ENCODE data around the gene GMIP. TPM values are rescaled to one million over a fixed set of nuclear protein-coding genes. Genes with fewer than 3 reads are reported as not detected.

GMIP gene
- total RNA-seq, 2 experiments from 2014 or later, result 89.6 to 97.0 TPM

GRCh38 chr19:19619849-19620210, 23.6 kb downstream of the GMIP start:
- no peaks in the 10 kb centered on the region for H3K27me3 Mint-ChIP-seq
- no peaks in the 10 kb centered on the region for H3K9me3 Mint-ChIP-seq
- intact Hi-C loops (cut with DNase I, micrococcal nuclease), result loop anchor here in 1 of 2 experiments (5.0 kb wide), 1 partner anchor 43 kb away; no protein-coding TSS in a partner anchor
- peaks cover 48% of the 10 kb centered on the region for H3K4me1 Mint-ChIP-seq (ENCODE audit: low read depth)
- no peak for TF ChIP-seq CTCF (IDR thresholded peaks at IDR 0.05)
- CTCF ChIA-PET, result interaction anchor here (1.2 to 2.0 kb wide), 2 partner anchors 9 to 88 kb away, joined by 3 to 5 read pairs; no protein-coding TSS in a partner anchor
- ATAC-seq (ENCODE audit: poor library complexity) (no peak), DNase-seq (no peak)
- H3K4me1 ChIP-seq (ENCODE audit: insufficient read depth, low read length), result peaks cover 56% of the 10 kb centered on the region
- peaks cover 12% of the 10 kb centered on the region for H3K36me3 ChIP-seq (ENCODE audit: insufficient read depth, low read length)
- no peaks in the 10 kb centered on the region for H3K27me3 ChIP-seq (ENCODE audit: control insufficient read depth in 1 of 2, insufficient read depth in 2 of 2, low read length in 2 of 2)
- H3K27ac ChIP-seq (ENCODE audit: low read depth in 1 of 2, low read length in 2 of 2), result no peak overlapping the region
- H3K4me3 Mint-ChIP-seq, result peak overlapping the region; percentile 34
- peaks cover 31% of the 10 kb centered on the region for H3K36me3 Mint-ChIP-seq (ENCODE audit: low read depth)
- H3K4me3 ChIP-seq (ENCODE audit: low read length), result no peak overlapping the region
- H3K9me3 ChIP-seq (ENCODE audit: control insufficient read depth in 1 of 2, insufficient read depth in 1 of 2, low read length in 2 of 2), result no peaks in the 10 kb centered on the region
- H3K27ac Mint-ChIP-seq, result no peak overlapping the region
- POLR2A ChIA-PET, result interaction anchor here (0.8 kb wide), 1 partner anchor 13 kb away, joined by 3 read pairs; no protein-coding TSS in a partner anchor

DNA sequence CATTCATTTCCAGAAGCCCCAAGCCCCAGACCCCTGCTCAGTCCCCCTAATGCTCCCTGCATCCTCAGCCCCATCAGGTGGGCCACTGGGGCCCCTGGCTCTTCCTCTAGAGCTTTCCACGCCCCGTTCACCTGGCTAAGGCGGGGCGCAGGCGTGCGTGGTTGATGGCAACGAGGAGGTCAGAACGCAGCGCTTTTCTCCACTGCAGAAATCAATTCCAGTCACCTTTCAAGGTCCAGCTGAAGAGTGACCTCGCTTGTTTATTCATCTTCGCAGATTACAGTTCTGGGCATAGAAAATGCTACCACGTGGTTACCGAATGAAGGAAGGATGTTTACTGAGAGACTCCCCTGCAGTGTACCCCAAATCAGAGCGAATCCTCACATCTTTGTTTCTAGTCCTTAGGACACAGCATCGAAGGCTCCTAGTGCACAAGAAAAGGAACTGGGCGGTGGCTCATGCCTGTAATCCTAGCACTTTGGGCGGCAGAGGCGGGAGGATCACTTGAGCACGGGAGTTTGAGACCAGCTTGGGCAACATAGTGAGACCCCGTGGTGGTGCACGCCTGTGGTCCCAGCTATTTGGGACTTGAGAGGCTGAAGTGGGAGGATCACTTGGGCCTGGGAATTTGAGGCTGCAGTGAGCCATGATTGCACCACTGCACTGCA, 24.1 kb downstream of the GMIP start:
- peaks cover 9% of the 10 kb centered on the region for H3K36me3 ChIP-seq (ENCODE audit: insufficient read depth, low read length)
- no peaks in the 10 kb centered on the region for H3K9me3 ChIP-seq (ENCODE audit: control insufficient read depth in 1 of 2, insufficient read depth in 1 of 2, low read length in 2 of 2)
- intact Hi-C loops (cut with DNase I, micrococcal nuclease), result loop anchor here in 1 of 2 experiments (5.0 kb wide), 1 partner anchor 42 kb away; no protein-coding TSS in a partner anchor
- POLR2A ChIA-PET, result interaction anchor here (0.8 to 2.2 kb wide), 5 partner anchors 13 to 49 kb away, joined by 3 to 6 read pairs (median 5); partner anchors contain the start of gene ZNF101
- Mint-ChIP-seq H3K27me3 (no peaks in the 10 kb centered on the region), H3K27ac (peak overlapping the region; percentile 82), H3K4me1 (ENCODE audit: low read depth) (peaks cover 48% of the 10 kb centered on the region), H3K4me3 (peak overlapping the region; percentile 92), H3K9me3 (no peaks in the 10 kb centered on the region), H3K36me3 (ENCODE audit: low read depth) (peaks cover 28% of the 10 kb centered on the region)
- peaks cover 57% of the 10 kb centered on the region for H3K4me1 ChIP-seq (ENCODE audit: insufficient read depth, low read length)
- peak overlapping the region; percentile 35 for H3K4me3 ChIP-seq (ENCODE audit: low read length)
- H3K27ac ChIP-seq (ENCODE audit: low read depth in 1 of 2, low read length in 2 of 2), result peak overlapping the region; percentile 37 to 68
- no peak for ATAC-seq (ENCODE audit: poor library complexity)
- CTCF ChIA-PET, result interaction anchor here (2.0 kb wide), 1 partner anchor 87 kb away, joined by 5 read pairs; no protein-coding TSS in a partner anchor
- DNase-seq, result peak in 2 of 14 experiments; percentile 18 to 24
- TF ChIP-seq CTCF (IDR thresholded peaks at IDR 0.05), result no peak
- no peaks in the 10 kb centered on the region for H3K27me3 ChIP-seq (ENCODE audit: control insufficient read depth in 1 of 2, insufficient read depth in 2 of 2, low read length in 2 of 2)

GRCh38 chr19:19618219-19619051, 25.0 kb downstream of the GMIP start, which contains the start of gene PBX4:
TSS of gene PBX4 (minus strand) at chr19:19618687. CDS start at chr19:19618629, 58 bp downstream.
- Mint-ChIP-seq H3K27me3 (no peaks in the 10 kb centered on the region), H3K4me3 (peak within 1 kb of the TSS; percentile 92), H3K4me1 (ENCODE audit: low read depth) (peaks cover 49% of the 10 kb centered on the region), H3K27ac (peak within 1 kb of the TSS; percentile 82), H3K9me3 (no peaks in the 10 kb centered on the region), H3K36me3 (ENCODE audit: low read depth) (peaks cover 24% of the 10 kb centered on the region)
- Histone ChIP-seq H3K36me3 (ENCODE audit: insufficient read depth, low read length) (peaks cover under 1% of the 10 kb centered on the region), H3K27ac (ENCODE audit: low read depth in 1 of 2, low read length in 2 of 2) (peak within 1 kb of the TSS; percentile 56 to 70), H3K27me3 (ENCODE audit: control insufficient read depth in 1 of 2, insufficient read depth in 2 of 2, low read length in 2 of 2) (no peaks in the 10 kb centered on the region), H3K4me1 (ENCODE audit: insufficient read depth, low read length) (peaks cover 57% of the 10 kb centered on the region), H3K9me3 (ENCODE audit: control insufficient read depth in 1 of 2, insufficient read depth in 1 of 2, low read length in 2 of 2) (no peaks in the 10 kb centered on the region), H3K4me3 (ENCODE audit: low read length) (peak within 1 kb of the TSS; percentile 79)
- TF ChIP-seq CTCF (IDR thresholded peaks at IDR 0.05), result no peak
- ChIA-PET CTCF (interaction anchor here (2.0 kb wide), 1 partner anchor 86 kb away, joined by 5 read pairs; no protein-coding TSS in a partner anchor), POLR2A (interaction anchor here (0.9 to 2.2 kb wide), 5 partner anchors 9 to 50 kb away, joined by 3 to 6 read pairs (median 5); partner anchors contain the start of gene ZNF101)
- peak; percentile 98 to 100 (median 99) for DNase-seq
- intact Hi-C loops (cut with DNase I, micrococcal nuclease), result loop anchor here (1.0 to 5.0 kb wide), 3 partner anchors 10 to 41 kb away; partner anchors contain the start of gene LPAR2 (in 1 of the 2)
- peak; percentile 94 for ATAC-seq (ENCODE audit: poor library complexity)
